Tibial artery (tissue), 4 donors: ENCODE results near the gene ASIC1.

ENCODE experiments used
- DNase-seq, 2 donors: peaks; one replicate each; pipeline ENCODE4 v3.0.0-alpha.2; 2019
- H3K27ac ChIP-seq, 2 donors: fragments of 200-600 bp; sonication (generic) in 1 of 2; 1 replicate in 1 of 2; 2 replicates in 1 of 2; pipeline ENCODE4 v1.5.1; 2018 to 2019; ENCODE audit warnings: mild to moderate bottlenecking in 1 of 2
- H3K27me3 ChIP-seq, 2 donors: fragments of 200-600 bp; sonication (generic) in 1 of 2; one replicate each; pipeline versions ENCODE4 v1.5.1 to v1.6.0; 2016 to 2019
- H3K36me3 ChIP-seq, 3 donors: fragments of 200-600 bp; sonication (generic) in 2 of 3; one replicate each; pipeline ENCODE4 v1.5.1; 2016 to 2019; ENCODE audit warnings: mild to moderate bottlenecking in 2 of 3
- H3K4me1 ChIP-seq, 4 donors: fragments of 200-600 bp; sonication (generic) in 2 of 4; 1 replicate in 3 of 4; 2 replicates in 1 of 4; pipeline ENCODE4 v1.5.1; 2016 to 2019
- H3K4me3 ChIP-seq, 2 donors: fragments of 200-600 bp; sonication (generic) in 1 of 2; 1 replicate in 1 of 2; 2 replicates in 1 of 2; pipeline ENCODE4 v1.5.1; 2018 to 2019; ENCODE audit warnings: mild to moderate bottlenecking in 2 of 2
- H3K9me3 ChIP-seq, 3 donors: fragments of 200-600 bp; sonication (generic) in 1 of 3; one replicate each; pipeline ENCODE4 v1.5.1; 2016 to 2019
- CTCF ChIP-seq, 2 experiments: fragments of 200-600 bp in 1 of 2; fragments of 450-650 bp in 1 of 2; IDR thresholded peaks; one replicate each; pipeline ENCODE4 v1.5.1; 2017 to 2019; ENCODE audit warnings: antibody characterized with exemption in 2 of 2, mild to moderate bottlenecking in 1 of 2, moderate library complexity in 1 of 2
- intact Hi-C: fragments of 100-400 bp; cut with DNase I; formaldehyde crosslinking; loops from one replicate; pipeline ENCODE4 v1.15.0; 2023; ENCODE audit warnings: low total_unique reads

ASIC1 gene

GRCh38 chr12:50072198-50072907 lies 15.0 kb downstream of the ASIC1 start:
- no peak for TF ChIP-seq CTCF (IDR thresholded peaks at IDR 0.05)
- Histone ChIP-seq H3K9me3 (no peaks in the 10 kb centered on the region), H3K27ac (no peak overlapping the region), H3K4me1 (peaks cover 0 to 7% (median 2%) of the 10 kb centered on the region in 4 donors), H3K4me3 (no peak overlapping the region), H3K27me3 (no peaks in the 10 kb centered on the region), H3K36me3 (no peaks in the 10 kb centered on the region)
- intact Hi-C loops = loop anchor here (5.0 kb wide), 1 partner anchor 245 kb away; no protein-coding TSS in a partner anchor
- DNase-seq = no peak

GRCh38 chr12:50073206-50073605 lies 15.8 kb downstream of the ASIC1 start:
- no peak for DNase-seq
- intact Hi-C loops = loop anchor here (5.0 kb wide), 1 partner anchor 244 kb away; no protein-coding TSS in a partner anchor
- Histone ChIP-seq H3K36me3 (no peaks in the 10 kb centered on the region), H3K4me1 (peaks cover 0 to 7% (median 2%) of the 10 kb centered on the region in 4 donors), H3K27ac (no peak overlapping the region), H3K9me3 (no peaks in the 10 kb centered on the region), H3K27me3 (no peaks in the 10 kb centered on the region), H3K4me3 (no peak overlapping the region)
- no peak for TF ChIP-seq CTCF (IDR thresholded peaks at IDR 0.05)

- no peaks in the 10 kb centered on the region for H3K9me3 ChIP-seq
- H3K36me3 ChIP-seq = no peaks in the 10 kb centered on the region
- no peak overlapping the region for H3K4me3 ChIP-seq
- TF ChIP-seq CTCF (IDR thresholded peaks at IDR 0.05) = no peak
- peaks cover 0 to 7% (median 2%) of the 10 kb centered on the region in 4 donors for H3K4me1 ChIP-seq
- DNase-seq = no peak
- intact Hi-C loops = loop anchor here (5.0 kb wide), 1 partner anchor 244 kb away; no protein-coding TSS in a partner anchor
- no peak overlapping the region for H3K27ac ChIP-seq
- H3K27me3 ChIP-seq = no peaks in the 10 kb centered on the region
Observed at GRCh38 chr12:50073712-50074111, 16.3 kb downstream of the ASIC1 start.

GRCh38 chr12:50074936-50075807 lies 17.8 kb downstream of the ASIC1 start:
- peak; percentile 77 to 87 for DNase-seq
- peak; percentile 95 for TF ChIP-seq CTCF (IDR thresholded peaks at IDR 0.05)
- Histone ChIP-seq H3K9me3 (no peaks in the 10 kb centered on the region), H3K36me3 (no peaks in the 10 kb centered on the region), H3K27me3 (no peaks in the 10 kb centered on the region), H3K27ac (no peak overlapping the region), H3K4me3 (no peak overlapping the region), H3K4me1 (peaks cover 0 to 7% (median 2%) of the 10 kb centered on the region in 4 donors)
- intact Hi-C loops = loop anchor here (5.0 kb wide), 2 partner anchors 97 to 242 kb away; no protein-coding TSS in a partner anchor

- no peak overlapping the region for H3K4me3 ChIP-seq
- H3K9me3 ChIP-seq = no peaks in the 10 kb centered on the region
- peaks cover 0 to 8% (median 2%) of the 10 kb centered on the region in 4 donors for H3K4me1 ChIP-seq
- H3K27me3 ChIP-seq = no peaks in the 10 kb centered on the region
- no peak for TF ChIP-seq CTCF (IDR thresholded peaks at IDR 0.05)
- intact Hi-C loops = loop anchor here (5.0 kb wide), 1 partner anchor 97 kb away; no protein-coding TSS in a partner anchor
- H3K36me3 ChIP-seq = no peaks in the 10 kb centered on the region
- H3K27ac ChIP-seq = no peak overlapping the region
- no peak for DNase-seq
Observed at GRCh38 chr12:50075808-50076170, 18.4 kb downstream of the ASIC1 start.
